K562 (cell line): ENCODE data around the gene GADD45B. TPM values are rescaled to one million over a fixed set of nuclear protein-coding genes. Genes with fewer than 3 reads are reported as not detected.

ENCODE experiments used
- CBX5 ChIP-seq: IDR thresholded peaks from 2 replicates; pipeline ENCODE4 v1.6.1; 2014; ENCODE audit warnings: low read depth, borderline replicate concordance
- CEBPG ChIP-seq, 3 experiments: fragments of 200-800 bp in 1 of 3; sonication (Bioruptor generic) in 1 of 3; sonication (generic) in 1 of 3; formaldehyde crosslinking in 1 of 3; IDR thresholded peaks in 2 of 3; conservative IDR thresholded peaks in 1 of 3; 2 replicates each; pipeline versions ENCODE4 v1.6.1 to v1.8.0; 2016 to 2022; ENCODE audit warnings: missing compliant biosample characterization in 2 of 3, missing genetic modification characterization in 2 of 3, mild to moderate bottlenecking in 1 of 3, missing genetic modification reagents in 1 of 3
- DACH1 ChIP-seq: fragments of 450-650 bp; IDR thresholded peaks from 2 replicates; pipeline ENCODE4 v1.6.1; 2018; ENCODE audit not compliant: partially characterized antibody
- FIP1L1 ChIP-seq: fragments of 200-400 bp; formaldehyde crosslinking; IDR thresholded peaks from 2 replicates; pipeline ENCODE4 v1.6.1; 2018; ENCODE audit warnings: mild to moderate bottlenecking, low read depth, low read length; ENCODE audit not compliant: poor library complexity, severe bottlenecking
- MAFG ChIP-seq: fragments of 450-650 bp; conservative IDR thresholded peaks from 2 replicates; pipeline ENCODE4 v1.6.1; 2016; ENCODE audit warnings: missing genetic modification characterization, missing compliant biosample characterization
- PCBP1 ChIP-seq: fragments of 200-400 bp; formaldehyde crosslinking; IDR thresholded peaks from 2 replicates; pipeline ENCODE4 v1.6.1; 2018; ENCODE audit warnings: mild to moderate bottlenecking, low read depth, low read length; ENCODE audit not compliant: poor library complexity, severe bottlenecking
- PURB ChIP-seq: sonication (generic); formaldehyde crosslinking; IDR thresholded peaks from 2 replicates; pipeline ENCODE4 v1.9.0; 2021; ENCODE audit warnings: low read depth, mild to moderate bottlenecking, missing genetic modification reagents
- SAFB ChIP-seq: fragments of 200-400 bp; formaldehyde crosslinking; IDR thresholded peaks from 2 replicates; pipeline ENCODE4 v1.6.1; 2017; ENCODE audit warnings: low read depth, low read length, borderline replicate concordance
- SMAD4 ChIP-seq: fragments of 250-450 bp; sonication (Bioruptor Pico); conservative IDR thresholded peaks from 2 replicates; pipeline ENCODE4 v1.8.0; 2021; ENCODE audit warnings: inconsistent platforms, mild to moderate bottlenecking, moderate library complexity
- STAT5A ChIP-seq: IDR thresholded peaks from 2 replicates; pipeline ENCODE4 v1.6.1; 2012; ENCODE audit warnings: low read length, inconsistent platforms, borderline replicate concordance
- XRCC5 ChIP-seq: fragments of 200-400 bp; formaldehyde crosslinking; IDR thresholded peaks from 2 replicates; pipeline ENCODE4 v1.6.1; 2017; ENCODE audit warnings: low read depth, mild to moderate bottlenecking, low read length
- YY1 ChIP-seq, 3 experiments: IDR thresholded peaks; 2 replicates each; pipeline ENCODE4 v1.6.1; 2011; ENCODE audit warnings: low read length in 2 of 3, mild to moderate bottlenecking in 2 of 3, moderate library complexity in 2 of 3, borderline replicate concordance in 1 of 3, control low read depth in 1 of 3, low read depth in 1 of 3; ENCODE audit not compliant: insufficient read depth in 3 of 3, insufficient replicate concordance in 2 of 3, control insufficient read depth in 1 of 3, insufficient read length in 1 of 3; ENCODE audit errors: extremely low read depth in 1 of 3
- ZEB2 ChIP-seq: fragments of 450-650 bp; IDR thresholded peaks from 2 replicates; pipeline ENCODE4 v1.6.1; 2016
- ZNF175 ChIP-seq: fragments of 200-800 bp; sonication (Bioruptor generic); IDR thresholded peaks from 2 replicates; pipeline ENCODE4 v1.6.1; 2016; ENCODE audit warnings: low read depth, mild to moderate bottlenecking, missing genetic modification characterization, missing compliant biosample characterization
- ZNF644 ChIP-seq: fragments of 200-800 bp; sonication (Bioruptor generic); IDR thresholded peaks from 2 replicates; pipeline ENCODE4 v1.6.1; 2016; ENCODE audit warnings: low read depth, missing genetic modification characterization, missing compliant biosample characterization
- ZNF699 ChIP-seq: fragments of 250-450 bp; sonication (Bioruptor Pico); IDR thresholded peaks from 2 replicates; pipeline ENCODE4 v1.8.0; 2021; ENCODE audit warnings: mild to moderate bottlenecking, moderate library complexity; ENCODE audit not compliant: insufficient replicate concordance
- polyA plus RNA-seq, 8 experiments: library from polyadenylated mRNA; depleted of rRNA in 4 of 8; stranded (reverse) in 5 of 8; unstranded in 3 of 8; fragments of >200 nt; fragmentation: Nextera tagmentation in 2 of 8; fragmentation: Illumina TruSeq in 1 of 8; extraction: Ambion mirVana in 2 of 8; extraction: Trizol in 1 of 8; gene quantifications; 2 replicates each; pipeline versions ENCODE4 v1.2.1 to v1.2.3, GENCODE V29; 2011 to 2014; ENCODE audit warnings: inconsistent platforms in 1 of 8, missing spikeins in 1 of 8
- total RNA-seq, 7 experiments: library from RNA; depleted of rRNA in 6 of 7; stranded (reverse); fragments of >200 nt in 6 of 7; fragmentation: Illumina TruSeq in 2 of 7; extraction: Trizol in 2 of 7; gene quantifications; 2 replicates each; pipeline versions ENCODE4 v1.2.1 to v1.2.3, GENCODE V29; 2011 to 2021; ENCODE audit warnings: low replicate concordance in 1 of 7
- TF ChIP-seq, protein P1 (sequence below): sonication (generic); formaldehyde crosslinking; IDR thresholded peaks from 2 replicates; pipeline ENCODE4 v1.9.0; 2022; ENCODE audit warnings: mild to moderate bottlenecking, missing genetic modification reagents
- TF ChIP-seq, protein P2 (sequence below): fragments of 200-800 bp; sonication (Bioruptor generic); IDR thresholded peaks from 2 replicates; pipeline ENCODE4 v1.6.1; 2017; ENCODE audit warnings: missing genetic modification characterization, missing compliant biosample characterization
- TF ChIP-seq, protein P3 (sequence below): fragments of 200-800 bp; sonication (Bioruptor generic); IDR thresholded peaks from 2 replicates; pipeline ENCODE4 v1.6.1; 2016; ENCODE audit warnings: missing genetic modification characterization, missing compliant biosample characterization

Gene GADD45B
- total and polyA plus RNA-seq, 9 of the 15 experiments (the other 6 are each of a cell fraction or from before 2014, with no cell fraction given) = 0.06 to 4.1 (median 2.1) TPM

DNA sequence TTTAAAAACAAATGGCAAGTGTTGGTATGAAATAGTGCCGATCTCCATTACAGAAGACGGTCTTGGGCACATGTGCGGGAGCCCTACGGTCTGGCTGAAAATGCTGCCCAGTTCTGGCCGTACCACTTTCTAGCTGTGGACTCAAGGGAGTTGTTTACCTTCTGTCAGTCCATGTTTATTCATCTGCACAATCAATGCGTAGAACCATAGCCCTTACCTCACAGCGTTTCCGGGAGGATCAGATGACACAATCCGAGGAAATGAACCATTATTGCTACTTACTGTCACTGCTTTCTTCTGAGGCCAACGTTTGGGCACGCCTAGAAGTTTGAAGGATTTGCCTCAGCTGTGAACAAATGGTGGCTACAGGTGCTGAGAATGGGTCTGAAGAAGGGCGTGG, 31.2 kb downstream of the GADD45B start (continued):
- TF ChIP-seq CEBPG (CRISPR knock-in tag; IDR thresholded peaks at IDR 0.05) (peak; percentile 89), CEBPG (tag; conservative IDR thresholded peaks at IDR 0.05 in 1 of 2, IDR thresholded peaks at IDR 0.05 in 1 of 2) (peak; percentile 42 to 90; a peak in 2 of 4 replicates), SAFB (no peak), ZNF175 (CRISPR knock-in tag) (peak; percentile 91), FIP1L1 (no peak), STAT5A (peak; percentile 67), MAFG (tag) (no peak), ZEB2 (no peak), ZNF699 (CRISPR knock-in tag) (no peak), PCBP1 (no peak), CBX5 (no peak), XRCC5 (no peak), YY1 (IDR thresholded peaks at IDR 0.05; ENCODE audit: borderline replicate concordance in 1 of 3, control insufficient read depth in 1 of 3, extremely low read depth in 1 of 3, insufficient read depth in 3 of 3, insufficient read length in 1 of 3, insufficient replicate concordance in 2 of 3, low read depth in 1 of 3, low read length in 2 of 3) (no peak), DACH1 (no peak), SMAD4 (CRISPR knock-in tag) (0 out of 2 replicates have a peak, but pooled peaks have one; percentile 20), ZNF644 (tag) (no peak), PURB (no peak)
- TF ChIP-seq, protein P1, sequence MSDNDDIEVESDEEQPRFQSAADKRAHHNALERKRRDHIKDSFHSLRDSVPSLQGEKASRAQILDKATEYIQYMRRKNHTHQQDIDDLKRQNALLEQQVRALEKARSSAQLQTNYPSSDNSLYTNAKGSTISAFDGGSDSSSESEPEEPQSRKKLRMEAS (CRISPR knock-in tag) = no peak
- TF ChIP-seq, protein P2, sequence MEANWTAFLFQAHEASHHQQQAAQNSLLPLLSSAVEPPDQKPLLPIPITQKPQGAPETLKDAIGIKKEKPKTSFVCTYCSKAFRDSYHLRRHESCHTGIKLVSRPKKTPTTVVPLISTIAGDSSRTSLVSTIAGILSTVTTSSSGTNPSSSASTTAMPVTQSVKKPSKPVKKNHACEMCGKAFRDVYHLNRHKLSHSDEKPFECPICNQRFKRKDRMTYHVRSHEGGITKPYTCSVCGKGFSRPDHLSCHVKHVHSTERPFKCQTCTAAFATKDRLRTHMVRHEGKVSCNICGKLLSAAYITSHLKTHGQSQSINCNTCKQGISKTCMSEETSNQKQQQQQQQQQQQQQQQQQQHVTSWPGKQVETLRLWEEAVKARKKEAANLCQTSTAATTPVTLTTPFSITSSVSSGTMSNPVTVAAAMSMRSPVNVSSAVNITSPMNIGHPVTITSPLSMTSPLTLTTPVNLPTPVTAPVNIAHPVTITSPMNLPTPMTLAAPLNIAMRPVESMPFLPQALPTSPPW (CRISPR knock-in tag) = peak; percentile 35; the same call in 1 of the 2 replicates
- TF ChIP-seq, protein P3, sequence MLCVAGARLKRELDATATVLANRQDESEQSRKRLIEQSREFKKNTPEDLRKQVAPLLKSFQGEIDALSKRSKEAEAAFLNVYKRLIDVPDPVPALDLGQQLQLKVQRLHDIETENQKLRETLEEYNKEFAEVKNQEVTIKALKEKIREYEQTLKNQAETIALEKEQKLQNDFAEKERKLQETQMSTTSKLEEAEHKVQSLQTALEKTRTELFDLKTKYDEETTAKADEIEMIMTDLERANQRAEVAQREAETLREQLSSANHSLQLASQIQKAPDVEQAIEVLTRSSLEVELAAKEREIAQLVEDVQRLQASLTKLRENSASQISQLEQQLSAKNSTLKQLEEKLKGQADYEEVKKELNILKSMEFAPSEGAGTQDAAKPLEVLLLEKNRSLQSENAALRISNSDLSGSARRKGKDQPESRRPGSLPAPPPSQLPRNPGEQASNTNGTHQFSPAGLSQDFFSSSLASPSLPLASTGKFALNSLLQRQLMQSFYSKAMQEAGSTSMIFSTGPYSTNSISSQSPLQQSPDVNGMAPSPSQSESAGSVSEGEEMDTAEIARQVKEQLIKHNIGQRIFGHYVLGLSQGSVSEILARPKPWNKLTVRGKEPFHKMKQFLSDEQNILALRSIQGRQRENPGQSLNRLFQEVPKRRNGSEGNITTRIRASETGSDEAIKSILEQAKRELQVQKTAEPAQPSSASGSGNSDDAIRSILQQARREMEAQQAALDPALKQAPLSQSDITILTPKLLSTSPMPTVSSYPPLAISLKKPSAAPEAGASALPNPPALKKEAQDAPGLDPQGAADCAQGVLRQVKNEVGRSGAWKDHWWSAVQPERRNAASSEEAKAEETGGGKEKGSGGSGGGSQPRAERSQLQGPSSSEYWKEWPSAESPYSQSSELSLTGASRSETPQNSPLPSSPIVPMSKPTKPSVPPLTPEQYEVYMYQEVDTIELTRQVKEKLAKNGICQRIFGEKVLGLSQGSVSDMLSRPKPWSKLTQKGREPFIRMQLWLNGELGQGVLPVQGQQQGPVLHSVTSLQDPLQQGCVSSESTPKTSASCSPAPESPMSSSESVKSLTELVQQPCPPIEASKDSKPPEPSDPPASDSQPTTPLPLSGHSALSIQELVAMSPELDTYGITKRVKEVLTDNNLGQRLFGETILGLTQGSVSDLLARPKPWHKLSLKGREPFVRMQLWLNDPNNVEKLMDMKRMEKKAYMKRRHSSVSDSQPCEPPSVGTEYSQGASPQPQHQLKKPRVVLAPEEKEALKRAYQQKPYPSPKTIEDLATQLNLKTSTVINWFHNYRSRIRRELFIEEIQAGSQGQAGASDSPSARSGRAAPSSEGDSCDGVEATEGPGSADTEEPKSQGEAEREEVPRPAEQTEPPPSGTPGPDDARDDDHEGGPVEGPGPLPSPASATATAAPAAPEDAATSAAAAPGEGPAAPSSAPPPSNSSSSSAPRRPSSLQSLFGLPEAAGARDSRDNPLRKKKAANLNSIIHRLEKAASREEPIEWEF (CRISPR knock-in tag) = no peak
